HG03039 (cell line): ENCODE measurements around the gene TDRD12.
A peak's percentile ranks its signal among the peaks of the same experiment; 100 is the strongest.

Experiments
- ATAC-seq: cut with Tn5 transposase; IDR thresholded peaks from one replicate; pipeline ENCODE4 v1.9.1; 2021; ENCODE audit warnings: mild to moderate bottlenecking, moderate library complexity; ENCODE audit not compliant: unreplicated experiment

Gene TDRD12, protein sequence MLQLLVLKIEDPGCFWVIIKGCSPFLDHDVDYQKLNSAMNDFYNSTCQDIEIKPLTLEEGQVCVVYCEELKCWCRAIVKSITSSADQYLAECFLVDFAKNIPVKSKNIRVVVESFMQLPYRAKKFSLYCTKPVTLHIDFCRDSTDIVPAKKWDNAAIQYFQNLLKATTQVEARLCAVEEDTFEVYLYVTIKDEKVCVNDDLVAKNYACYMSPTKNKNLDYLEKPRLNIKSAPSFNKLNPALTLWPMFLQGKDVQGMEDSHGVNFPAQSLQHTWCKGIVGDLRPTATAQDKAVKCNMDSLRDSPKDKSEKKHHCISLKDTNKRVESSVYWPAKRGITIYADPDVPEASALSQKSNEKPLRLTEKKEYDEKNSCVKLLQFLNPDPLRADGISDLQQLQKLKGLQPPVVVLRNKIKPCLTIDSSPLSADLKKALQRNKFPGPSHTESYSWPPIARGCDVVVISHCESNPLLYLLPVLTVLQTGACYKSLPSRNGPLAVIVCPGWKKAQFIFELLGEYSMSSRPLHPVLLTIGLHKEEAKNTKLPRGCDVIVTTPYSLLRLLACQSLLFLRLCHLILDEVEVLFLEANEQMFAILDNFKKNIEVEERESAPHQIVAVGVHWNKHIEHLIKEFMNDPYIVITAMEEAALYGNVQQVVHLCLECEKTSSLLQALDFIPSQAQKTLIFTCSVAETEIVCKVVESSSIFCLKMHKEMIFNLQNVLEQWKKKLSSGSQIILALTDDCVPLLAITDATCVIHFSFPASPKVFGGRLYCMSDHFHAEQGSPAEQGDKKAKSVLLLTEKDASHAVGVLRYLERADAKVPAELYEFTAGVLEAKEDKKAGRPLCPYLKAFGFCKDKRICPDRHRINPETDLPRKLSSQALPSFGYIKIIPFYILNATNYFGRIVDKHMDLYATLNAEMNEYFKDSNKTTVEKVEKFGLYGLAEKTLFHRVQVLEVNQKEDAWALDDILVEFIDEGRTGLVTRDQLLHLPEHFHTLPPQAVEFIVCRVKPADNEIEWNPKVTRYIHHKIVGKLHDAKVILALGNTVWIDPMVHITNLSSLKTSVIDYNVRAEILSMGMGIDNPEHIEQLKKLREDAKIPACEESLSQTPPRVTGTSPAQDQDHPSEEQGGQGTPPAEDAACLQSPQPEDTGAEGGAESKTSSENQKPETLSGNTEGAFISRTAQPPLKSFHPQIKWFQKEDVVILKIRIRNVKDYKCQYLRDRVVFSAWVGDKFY (N-terminal part only)

DNA sequence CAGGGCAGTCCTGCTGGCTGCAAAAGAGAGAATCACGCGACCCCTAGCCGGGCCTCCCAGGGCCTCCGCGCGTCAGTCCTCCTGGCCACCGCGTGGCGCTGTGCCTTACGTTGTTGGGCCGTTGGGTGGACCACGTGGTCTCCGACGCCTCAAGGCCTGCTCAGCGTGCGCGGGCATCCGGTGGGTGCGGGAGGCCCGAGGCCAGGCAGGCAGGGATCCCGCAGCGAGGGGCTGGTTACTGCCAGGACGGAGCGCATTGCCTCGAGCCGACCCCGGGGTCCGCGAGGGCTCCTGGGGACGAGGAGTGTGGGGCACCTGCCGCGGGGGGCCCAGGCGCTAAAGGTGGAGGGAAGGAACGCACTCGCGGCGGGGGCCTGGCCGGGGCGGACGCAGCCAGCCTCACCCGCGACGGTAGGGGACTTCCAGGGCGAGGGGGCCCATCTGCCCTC is at the start of gene TDRD12:
TDRD12 (plus strand) TSS at position 157 of the 449 bp plus-strand sequence. CDS start 306 bp downstream, outside the sequence.
- no peak for ATAC-seq

DNA sequence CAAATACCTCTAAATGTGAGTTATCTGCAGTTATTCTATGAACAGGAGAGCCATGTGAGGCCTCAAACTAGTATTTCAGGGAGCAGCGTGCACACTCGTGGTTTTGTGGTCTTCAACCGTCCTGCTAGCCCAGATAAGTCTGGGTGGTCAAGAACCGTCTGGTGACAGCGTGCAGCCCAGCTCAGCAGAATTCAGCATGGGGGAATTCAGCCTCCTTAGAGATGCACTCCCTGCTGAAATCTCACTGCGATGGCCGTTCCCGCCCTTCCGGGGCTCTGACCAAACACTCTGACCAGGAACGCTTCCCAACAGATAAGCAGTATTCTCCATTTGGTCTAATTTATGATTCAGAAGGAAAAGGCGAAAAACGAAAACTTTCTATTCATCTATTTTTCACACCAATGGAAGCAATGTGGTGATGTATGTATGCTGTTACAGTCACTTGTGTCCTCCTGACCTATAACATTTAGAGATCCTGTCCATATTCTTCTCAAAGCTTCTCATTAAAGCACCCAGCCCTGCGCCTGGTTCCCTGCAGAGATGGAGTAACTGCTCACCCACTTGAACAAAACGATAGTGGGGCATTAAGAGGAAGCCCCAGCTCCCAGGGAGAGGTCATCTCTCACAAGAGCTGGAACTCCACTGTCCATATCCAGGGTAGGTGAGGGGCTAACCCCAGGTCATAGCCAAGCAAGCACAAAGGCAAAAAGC is 47.5 kb upstream of the TDRD12 start:
- ATAC-seq: no peak

DNA sequence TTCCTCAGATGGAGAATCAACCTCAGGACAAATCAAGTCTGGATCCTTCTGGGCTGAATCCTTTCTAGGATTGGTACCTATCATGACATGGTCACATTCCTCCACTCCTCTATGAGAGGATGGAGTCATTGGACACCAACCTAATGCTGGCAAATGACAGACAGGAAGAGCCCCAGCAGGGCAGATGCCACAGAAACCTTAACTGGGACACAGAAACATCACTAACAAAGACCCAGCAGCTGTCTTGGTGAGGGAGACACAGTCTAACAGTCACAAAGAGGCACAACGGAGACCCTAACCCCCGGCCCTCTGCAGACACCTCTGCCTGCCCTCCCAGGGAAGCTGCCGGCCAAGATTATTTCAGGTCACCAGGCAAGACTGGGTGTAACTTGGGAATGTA is 46.7 kb upstream of the TDRD12 start:
- no peak for ATAC-seq

DNA sequence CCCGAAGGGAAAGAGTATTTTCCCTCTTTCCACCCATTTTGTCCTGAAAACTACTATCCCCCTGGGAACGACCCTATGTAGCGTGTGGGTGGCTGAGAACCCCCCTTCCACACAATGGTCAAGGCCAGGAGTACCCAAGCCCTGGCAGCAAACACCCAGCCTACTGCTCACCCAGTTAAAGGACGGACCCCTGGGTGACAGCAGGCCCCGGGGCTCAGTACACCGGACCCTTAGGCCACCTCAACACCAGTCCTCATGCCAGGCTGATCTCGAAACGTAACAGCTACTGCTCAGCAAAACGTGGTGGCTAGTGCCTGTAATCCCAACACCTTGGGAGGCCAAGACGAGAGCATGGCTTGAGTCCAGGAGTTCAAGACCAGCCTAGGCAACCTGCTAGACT is 46.0 kb upstream of the TDRD12 start:
- ATAC-seq: no peak

DNA sequence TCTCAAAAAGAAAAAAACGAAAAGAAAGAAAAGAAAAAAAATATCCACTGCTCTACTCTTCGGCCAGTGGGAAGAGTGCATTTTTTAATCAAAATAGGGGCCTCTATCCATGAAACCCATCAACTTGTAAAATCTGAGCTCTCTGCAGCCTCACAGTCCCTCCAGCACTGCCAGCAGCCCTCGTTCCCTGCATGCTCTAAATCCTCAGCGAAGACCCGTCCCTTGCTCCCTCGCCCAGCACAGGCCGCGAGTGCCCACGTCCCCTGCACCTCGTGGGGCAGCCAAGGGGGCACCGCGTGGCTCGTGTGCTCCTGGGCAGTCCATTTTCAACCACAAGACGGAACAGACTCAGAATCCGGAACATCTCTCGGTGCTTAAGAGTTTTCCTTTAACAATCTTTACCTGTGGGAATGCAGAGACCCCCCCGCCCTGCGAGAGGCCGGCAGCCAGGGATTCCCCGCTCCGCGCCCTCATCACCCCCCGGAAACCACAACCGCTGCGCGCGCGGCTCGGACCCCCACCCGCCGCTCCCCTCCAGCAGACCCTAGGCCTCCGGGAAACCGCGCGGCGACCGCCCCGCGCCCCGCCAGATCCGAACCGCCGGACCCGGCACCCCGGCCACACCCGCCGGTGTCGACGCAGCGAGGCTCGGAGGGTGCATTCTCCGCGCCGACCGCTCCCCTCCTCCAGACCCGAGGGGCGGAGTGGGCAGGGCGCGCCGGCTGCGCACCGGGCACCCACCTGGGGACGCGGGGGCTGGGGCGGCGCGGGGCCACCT is 45.2 kb upstream of the TDRD12 start:
- no peak for ATAC-seq

DNA sequence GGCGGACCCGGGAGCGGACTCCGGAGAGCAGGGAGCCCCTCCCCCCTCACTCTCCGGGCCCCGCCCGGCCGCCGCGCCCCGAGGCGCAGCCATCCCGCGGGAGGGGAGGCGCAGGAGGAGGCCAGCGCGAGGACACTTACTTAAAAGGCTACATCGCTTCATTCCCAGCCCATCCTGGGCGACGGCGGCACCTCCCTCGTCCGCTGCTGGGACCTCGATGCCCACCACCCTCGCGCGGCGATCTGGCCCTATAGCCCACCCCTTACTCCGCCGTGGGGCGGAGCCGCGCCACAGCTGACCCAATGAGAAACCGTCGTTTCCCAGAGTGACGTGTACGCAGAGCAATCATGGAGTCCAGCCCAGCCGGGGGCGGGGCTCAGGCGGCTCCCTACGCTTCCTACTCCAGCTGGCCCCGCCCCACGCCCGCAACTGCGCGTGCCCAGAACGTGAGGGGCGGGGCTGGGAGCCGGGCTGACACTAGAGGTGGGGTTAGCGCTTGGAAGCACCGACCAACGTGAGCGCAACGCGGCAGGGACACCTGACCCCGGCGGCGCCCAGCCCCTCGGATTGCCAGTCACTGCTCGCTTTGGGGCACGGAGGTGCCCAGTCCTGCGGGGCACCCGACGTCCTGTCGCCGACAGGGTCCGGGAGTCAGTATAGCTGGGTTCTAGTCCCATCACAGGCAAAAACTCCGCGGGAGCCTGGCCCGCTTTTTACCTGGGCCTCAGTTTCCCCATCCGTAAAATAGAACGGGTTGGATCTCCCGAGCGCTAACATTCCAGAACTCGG is 44.4 kb upstream of the TDRD12 start, which contains the start of gene ANKRD27:
ANKRD27 (minus strand) TSS at position 250 of the 789 bp plus-strand sequence. CDS start 16,165 bp downstream, outside the sequence.
- ATAC-seq: peak; percentile 96

DNA sequence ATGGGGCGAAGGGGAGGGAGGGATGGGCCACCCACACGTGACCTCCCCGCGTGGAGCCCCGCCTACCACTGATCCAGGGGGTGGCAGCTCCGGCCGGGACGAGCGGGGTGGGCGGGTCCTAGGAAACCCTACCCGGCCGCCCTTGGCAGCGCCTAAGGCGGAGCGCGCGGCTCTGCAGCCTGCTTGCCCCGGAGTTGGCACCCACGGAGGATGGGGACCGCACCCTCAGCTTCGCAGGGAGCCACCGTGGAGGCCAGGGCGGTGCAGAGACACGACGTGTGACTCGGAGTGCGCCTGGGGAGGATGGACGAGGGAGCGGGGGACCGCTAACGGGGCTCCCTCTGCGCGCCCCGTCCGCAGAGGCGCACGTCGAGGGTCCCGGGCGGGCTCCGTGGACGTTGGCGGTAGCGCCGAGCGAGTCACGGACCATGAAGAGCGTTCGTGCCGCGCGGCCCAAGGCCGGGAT is 43.8 kb upstream of the TDRD12 start, which contains the start of gene RGS9BP:
RGS9BP (plus strand) TSS at position 129 of the 466 bp plus-strand sequence. CDS start 416 bp downstream, outside the sequence.
- ATAC-seq: peak; percentile 22

DNA sequence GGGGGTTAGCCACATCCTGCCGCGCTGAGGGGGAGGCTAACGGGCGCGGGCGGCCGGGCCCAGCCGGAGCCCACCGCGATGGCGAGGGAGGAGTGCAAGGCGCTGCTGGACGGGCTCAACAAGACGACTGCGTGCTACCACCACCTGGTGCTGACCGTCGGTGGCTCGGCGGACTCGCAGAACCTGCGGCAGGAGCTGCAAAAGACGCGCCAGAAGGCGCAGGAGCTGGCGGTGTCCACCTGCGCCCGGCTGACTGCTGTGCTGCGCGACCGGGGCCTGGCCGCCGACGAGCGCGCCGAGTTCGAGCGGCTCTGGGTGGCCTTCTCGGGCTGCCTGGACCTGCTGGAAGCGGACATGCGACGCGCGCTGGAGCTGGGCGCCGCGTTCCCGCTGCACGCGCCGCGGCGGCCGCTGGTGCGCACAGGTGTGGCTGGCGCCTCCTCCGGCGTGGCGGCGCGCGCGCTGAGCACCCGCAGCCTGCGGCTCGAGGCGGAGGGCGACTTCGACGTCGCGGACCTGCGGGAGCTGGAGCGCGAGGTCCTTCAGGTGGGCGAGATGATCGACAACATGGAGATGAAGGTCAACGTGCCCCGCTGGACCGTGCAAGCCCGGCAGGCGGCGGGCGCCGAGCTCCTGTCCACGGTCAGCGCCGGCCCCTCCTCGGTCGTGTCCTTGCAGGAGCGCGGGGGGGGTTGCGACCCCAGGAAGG is 43.2 kb upstream of the TDRD12 start:
- ATAC-seq: no peak

DNA sequence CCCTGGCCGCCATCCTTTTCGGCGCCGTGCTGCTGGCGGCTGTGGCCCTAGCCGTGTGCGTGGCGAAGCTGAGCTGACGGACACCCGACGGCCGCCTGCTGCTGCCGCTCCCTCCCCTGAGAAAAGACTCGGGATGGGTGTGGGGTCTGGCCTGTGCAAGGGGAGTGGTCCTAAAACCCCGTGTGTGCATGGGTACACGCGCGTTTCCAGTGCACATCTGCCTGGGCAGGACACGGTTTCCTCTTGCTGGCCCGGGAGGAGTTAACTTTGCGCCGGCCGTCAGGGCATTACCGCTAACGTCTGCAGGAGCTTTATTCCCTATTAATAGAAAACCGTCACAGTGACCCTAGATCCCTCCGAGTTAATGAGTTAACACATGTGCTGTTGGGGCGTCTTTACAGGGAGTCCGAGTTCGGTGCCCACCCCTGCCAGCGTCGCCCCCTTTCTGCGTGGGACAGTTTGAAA is 42.6 kb upstream of the TDRD12 start:
- no peak for ATAC-seq

DNA sequence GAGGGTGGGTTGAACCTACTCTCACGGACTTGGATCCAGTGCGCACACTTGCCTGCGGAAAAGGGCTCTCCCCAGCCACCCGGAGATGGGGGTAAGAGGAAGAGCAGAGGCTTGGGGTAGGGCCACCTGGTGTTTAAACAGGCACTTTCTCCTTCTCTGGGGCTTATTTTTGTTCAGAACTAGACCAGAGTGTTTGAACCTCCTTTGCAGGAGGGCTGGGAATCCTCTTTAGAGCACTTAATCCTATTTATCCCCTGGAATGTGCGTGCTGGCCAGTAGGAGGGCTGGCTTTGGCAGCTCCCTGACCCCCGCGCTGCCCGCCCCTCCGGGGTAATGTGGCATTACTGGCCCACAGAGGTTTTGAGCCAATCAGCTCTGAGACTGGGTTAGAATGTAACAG is 41.9 kb upstream of the TDRD12 start:
- no peak for ATAC-seq

DNA sequence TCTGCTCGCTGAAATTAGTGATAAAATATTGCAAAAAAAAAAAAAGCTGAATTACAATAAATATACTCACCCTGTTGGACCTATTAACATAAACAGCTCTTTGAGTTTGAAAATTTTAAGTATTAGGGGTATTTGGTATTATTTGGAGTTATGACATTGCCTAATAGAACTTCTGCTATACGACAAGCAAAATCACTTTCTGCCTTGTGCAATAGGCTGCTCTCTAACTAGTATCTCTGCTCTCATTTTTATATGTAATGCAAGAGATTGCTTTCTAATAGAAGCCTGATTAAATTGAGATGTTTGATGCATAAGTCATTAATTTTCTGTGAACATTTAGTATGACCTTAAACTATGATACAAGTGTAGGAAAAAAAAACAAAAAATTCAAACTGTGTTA is 38.6 kb upstream of the TDRD12 start:
- no peak for ATAC-seq

DNA sequence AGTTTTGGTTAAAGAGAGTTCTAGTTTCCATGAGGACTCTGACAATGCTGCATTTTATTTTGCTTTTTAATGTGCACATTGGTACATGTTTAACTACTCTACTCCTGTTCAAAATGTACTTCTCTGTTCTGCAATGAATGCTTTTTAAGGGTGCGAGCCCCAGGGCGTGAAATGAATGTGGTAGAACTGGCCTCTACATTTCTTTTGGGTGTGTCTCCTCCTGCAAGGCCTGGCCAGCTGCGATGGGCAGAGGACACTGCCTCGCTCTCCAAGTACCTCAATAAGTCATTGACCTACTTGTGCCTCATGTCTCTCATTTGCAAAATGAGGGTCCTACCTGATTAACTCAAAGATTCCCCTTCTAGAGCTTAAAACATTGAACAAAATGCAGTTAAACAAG is 37.2 kb upstream of the TDRD12 start:
- ATAC-seq: no peak

DNA sequence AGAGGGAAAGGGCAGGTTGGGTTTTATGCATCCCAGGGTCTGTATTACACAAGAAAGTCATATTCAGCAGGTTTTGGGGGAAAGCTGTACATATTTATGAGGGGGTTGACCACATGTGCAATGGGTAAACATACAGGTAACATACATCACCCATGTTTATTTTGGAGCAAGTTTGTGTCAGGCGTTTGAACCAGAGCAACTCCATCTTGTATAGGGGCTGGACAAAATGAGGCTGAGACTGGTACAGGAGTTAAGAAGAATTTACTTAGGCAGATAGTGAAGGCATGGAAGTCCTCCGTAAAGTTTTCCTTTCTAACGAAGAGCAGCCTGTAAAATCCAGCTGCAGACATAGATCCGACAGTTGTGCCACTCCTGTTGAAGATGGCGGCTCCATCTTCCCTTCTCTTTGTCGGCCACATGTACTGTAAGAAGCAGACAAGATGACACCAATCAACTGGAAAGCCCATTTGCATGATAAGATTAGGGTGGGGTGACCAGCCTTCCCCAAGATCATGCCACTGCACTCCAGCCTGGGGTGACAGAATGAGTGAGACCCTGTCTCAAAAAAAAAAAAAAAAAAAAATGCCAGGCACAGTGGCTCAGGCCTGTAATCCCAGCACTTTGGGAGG is 32.6 kb upstream of the TDRD12 start:
- ATAC-seq: no peak

DNA sequence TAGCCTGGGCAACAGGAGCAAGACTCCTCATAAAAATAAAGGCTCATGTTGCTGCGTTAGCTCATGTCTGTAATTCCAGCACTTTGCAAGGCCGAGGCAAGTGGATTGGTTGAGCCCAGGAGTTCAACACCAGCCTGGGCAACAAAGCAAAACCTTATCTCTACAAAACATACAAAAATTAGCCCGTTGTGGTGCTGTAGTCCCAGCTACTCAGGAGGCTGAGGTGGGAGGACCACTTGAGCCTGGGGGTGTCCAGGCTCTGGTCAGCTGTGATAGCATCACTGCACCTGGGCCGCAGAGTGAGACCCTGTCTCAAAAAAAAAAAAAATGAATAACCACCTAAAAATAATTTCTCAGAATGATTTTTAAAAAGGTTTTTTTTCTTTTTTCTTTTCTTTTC is 31.9 kb upstream of the TDRD12 start:
- ATAC-seq: no peak

DNA sequence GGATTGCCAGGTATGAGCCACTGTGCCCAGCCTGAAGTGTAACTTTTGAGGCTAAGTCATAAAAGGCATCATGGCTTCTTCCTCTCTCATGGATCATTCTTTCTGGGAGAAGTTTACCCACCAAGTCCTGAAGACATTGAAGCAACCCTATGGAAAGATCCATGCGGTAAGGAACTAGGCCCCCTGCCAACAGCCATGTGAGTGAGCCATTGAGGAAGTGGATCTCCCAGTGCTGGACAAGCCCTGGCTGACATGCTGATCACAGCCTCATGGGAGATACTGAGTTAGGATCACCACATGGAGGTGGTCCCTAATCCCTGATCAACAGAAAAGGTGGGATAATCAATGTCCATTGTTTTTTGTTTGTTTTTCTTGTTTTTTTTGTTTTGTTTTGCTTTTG is 31.3 kb upstream of the TDRD12 start:
- ATAC-seq: no peak

DNA sequence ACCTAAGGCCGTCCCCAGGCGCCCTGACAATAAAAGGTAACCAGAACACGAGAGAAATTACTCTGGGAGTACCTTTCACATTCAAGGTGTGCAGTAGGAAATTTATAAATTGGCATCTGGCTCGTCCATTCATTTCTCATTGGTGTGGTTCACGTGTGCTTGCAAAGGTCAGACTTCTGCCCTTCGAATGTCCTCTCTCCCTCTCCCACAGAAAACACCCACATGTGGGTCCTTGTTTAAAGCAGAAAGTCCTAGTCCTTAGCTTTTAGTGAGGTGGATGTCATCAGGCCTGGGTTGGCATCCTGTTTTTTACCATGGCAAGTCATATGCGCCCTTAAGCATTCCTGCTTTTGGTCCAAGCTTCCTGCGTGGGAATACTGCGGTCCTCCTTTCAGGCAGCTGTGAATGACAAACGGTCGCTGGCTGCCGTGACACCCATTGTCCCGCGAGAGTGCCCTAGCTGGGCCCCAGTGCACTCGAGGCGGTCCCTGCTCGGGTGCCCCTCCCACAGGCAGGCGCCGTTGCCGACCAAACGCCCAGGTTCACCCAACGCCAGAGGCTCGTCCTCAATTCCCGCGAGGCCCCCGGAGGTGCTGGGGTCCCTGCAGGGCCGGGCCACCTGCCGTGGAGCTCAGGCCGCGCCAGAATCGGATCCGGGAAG is 28.1 kb upstream of the TDRD12 start, which contains the start of gene NUDT19:
NUDT19 (plus strand) TSS at position 531 of the 661 bp plus-strand sequence. CDS start 140 bp downstream, outside the sequence.
- ATAC-seq: peak; percentile 76
